T follicular helper cell (primary cell): Measurements from ENCODE around the gene TTC17.
A peak's percentile ranks its signal among the peaks of the same experiment; 100 is the strongest.
"Not testable (repeated sequence)": the region's sequence is repeated elsewhere in the genome, so short reads cannot be mapped to it uniquely, and the experiment has no call there.

Experiments used
- DNase-seq: peaks from one replicate; pipeline ENCODE4 v3.0.0-alpha.2; 2020; ENCODE audit warnings: low read depth
- total RNA-seq, 2 experiments: gene quantifications; one replicate each; lab custom pipeline; 2026; lab: John Stamatoyannopoulos, UW

Gene TTC17
- 123 to 149 reads per million in 2 experiments for total RNA-seq

DNA sequence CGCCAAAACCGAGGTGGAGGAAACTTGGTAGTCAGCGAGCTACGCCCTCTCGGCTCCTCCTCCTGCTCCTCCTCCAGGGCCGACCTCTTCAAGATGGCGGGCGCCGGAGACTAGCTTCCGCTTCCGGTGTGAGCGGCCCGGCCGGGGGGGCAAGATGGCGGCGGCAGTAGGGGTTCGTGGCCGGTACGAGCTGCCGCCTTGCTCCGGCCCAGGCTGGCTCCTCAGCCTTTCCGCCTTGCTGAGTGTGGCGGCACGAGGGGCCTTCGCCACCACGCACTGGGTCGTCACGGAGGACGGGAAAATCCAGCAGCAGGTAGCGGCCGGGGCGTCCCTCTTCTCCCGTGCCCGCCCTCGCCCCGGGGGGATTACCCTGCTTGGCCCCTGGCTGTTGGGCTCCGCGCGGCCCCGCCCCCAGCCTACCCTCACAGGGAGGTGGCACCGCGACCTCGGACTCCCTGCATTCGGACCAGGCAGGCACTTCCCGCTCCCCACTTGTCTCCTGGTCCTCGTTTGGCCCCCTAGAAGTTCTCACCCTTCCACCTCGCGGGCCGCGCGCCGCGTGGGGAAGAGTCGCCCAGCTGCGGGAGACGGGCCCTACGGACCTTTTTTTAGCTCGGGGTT lies at the start of gene TTC17:
Gene TTC17 (plus strand): TSS at position 120 of the 621 bp plus-strand sequence. CDS start 35 bp downstream, at position 155.
- DNase-seq = peak; percentile 89

DNA sequence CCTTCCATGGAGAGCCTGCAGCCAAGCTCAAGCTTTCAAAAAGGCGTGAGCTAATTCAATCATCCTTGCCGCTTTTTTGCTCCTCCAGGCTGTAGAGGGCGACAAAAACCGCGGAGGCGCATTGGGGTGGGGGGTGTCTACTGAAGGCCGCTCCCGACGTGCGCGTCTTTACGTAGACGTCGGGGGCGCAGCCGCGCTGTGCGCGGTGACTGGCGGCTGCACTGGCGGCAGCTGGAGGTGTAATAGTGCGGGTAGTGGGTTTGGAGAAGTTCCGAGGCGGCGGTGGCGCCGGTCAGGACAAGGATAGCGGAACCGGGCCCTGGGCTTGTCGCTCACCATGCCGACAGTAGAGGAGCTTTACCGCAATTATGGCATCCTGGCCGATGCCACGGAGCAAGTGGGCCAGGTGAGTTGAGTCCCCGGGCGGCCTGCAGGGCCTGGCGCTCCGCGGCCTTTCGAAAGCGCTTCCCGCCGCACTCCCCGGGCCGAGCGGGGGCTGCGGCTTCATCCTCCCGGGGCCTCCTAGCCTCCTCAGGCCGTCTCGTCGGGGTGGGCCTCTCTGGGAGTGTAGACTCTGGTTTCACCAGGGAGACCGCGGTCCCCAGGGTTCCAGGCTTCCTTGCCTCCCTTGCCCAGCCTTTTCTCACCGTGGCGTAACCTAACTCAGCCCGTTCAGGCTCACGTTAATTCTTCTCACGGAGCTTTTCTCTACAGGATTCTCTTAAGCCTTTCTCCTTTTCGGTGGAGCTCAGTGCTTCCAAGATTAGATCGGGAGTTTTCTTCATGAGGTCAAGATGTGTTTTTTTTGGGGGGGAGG lies 46.7 kb upstream of the TTC17 start, which contains the start of gene API5:
Gene API5 (plus strand): TSS at position 206 of the 817 bp plus-strand sequence. CDS start 132 bp downstream, at position 338.
- DNase-seq = peak; percentile 87

DNA sequence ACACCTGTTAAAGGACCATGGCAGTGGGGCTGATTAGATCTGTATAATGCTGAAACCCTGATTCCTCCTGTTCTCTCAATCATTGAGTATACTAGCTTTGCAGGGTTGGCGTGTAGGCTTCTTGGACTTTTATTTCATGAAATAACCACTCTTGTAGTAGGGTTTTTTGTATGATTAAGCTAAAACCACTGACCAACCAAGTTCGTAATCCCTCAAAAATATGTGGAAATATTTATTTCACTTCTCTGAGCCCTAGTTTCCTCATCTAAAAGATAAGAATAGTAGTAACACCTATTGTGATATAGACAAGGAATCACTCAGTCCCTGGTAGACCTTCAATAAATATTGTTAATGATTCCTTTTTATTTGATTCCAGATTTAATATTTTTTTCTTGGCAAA lies 42.8 kb upstream of the TTC17 start:
- DNase-seq = no peak

GRCh38 chr11:43316451-43316850 lies 42.3 kb upstream of the TTC17 start:
- DNase-seq = no peak

- DNase-seq = no peak
Observed at GRCh38 chr11:43327987-43328386, 30.7 kb upstream of the TTC17 start.

GRCh38 chr11:43328482-43328881 lies 30.2 kb upstream of the TTC17 start:
- DNase-seq = no peak

- DNase-seq = no peak
Observed at GRCh38 chr11:43341159-43341558, 17.6 kb upstream of the TTC17 start.

DNA sequence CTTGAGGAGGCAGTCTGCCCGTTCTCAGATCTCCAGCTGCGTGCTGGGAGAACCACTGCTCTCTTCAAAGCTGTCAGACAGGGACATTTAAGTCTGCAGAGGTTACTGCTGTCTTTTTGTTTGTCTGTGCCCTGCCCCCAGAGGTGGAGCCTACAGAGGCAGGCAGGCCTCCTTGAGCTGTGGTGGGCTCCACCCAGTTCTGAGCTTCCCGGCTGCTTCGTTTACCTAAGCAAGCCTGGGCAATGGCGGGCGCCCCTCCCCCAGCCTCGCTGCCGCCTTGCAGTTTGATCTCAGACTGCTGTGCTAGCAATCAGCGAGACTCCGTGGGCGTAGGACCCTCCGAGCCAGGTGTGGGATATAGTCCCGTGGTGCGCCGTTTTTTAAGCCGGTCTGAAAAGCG lies 7.3 kb upstream of the TTC17 start:
- DNase-seq = not testable (repeated sequence)

- DNase-seq = no peak
Observed at GRCh38 chr11:43354311-43354710, 4.4 kb upstream of the TTC17 start.

DNA sequence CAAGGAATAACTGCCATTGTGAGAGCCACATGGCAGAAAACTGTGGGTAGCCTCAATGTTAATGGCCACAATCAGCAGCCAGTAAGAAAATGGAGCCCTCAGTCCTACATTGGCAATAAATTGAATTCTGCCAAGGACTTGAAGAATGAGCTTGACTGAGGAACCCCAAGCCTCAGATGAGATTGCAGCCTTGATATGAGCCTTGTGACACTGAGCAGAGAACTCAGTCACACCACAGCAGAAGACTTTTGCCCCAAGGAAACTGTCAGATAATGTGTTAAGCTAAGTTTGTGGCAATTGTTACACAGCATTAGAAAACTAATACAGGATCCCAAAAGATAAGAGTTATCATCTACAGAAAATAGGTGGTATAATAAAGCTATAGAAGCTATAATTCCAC lies 2.4 kb upstream of the TTC17 start:
- no peak for DNase-seq

GRCh38 chr11:43358279-43358800 lies 380 bp upstream of the TTC17 start:
- no peak for DNase-seq

DNA sequence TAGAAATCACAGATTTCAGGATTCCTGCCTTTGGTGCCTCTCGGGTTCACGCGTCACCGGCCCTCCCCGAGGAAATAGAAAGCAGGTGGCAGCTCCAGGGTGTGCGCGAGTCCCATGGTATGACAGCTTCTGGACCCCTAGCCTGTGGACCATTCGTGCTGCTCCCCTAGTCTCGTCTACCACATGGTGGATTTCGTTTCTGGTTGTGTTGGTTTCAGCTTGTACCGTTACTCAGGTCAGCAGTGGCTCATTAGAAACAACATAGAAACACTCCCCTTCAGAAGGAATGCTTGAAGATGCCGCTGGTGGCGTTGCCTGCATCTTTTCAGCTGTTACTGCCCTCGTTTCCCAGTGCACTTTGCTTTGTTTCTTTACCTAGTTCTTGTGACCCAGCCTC lies 700 bp downstream of the TTC17 start:
- no peak for DNase-seq

DNA sequence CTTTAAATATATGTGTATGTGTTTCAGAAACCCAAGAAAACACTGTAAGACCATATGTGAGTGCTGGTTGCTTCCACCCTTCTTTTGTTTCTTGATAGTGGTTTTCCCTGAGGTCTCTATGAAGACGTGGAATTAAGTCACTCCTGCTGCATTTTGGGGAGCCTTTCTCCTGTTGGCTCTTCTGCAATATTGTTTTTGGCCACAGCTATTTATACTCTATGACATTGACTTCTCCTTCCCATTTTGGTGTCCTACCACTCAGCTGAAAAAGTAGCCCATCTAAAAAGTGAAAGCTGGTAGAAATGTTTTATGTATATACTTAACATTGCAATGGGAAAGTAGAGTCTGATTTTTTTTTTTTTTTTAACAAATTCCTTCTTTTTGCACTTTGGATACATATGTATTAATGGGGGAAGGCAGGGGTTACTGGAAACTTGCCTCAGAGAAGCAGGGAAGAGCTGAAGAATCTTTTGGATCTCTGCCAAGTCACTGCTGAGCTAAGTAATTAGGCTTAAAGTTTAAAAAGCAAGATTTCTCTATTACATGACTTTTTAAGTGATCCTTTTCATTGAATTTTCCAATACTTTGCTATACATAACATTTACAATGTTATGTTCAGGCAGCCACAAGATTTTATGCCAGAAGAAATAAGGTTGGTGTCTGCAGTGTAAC lies 1.8 kb downstream of the TTC17 start:
- no peak for DNase-seq

DNA sequence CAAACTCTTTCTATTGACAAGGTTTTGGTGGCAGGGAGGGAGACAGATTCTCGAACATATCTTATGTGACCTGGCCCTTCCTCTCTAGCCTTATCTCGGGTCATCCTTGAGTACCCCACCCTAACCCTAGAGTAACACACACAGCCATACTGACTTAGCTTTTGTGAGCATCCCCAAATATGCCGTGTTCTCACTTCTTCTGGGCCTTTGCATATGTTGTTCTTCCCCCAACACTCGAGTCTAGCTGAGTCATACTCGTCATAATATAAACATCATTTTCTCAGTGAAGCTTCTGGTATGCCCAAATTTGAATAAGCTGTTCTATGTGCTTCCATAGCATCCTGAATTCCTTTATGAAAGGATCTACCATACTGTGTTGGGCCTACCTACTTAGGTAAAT lies 8.0 kb downstream of the TTC17 start:
- no peak for DNase-seq

- no peak for DNase-seq
Observed at GRCh38 chr11:43367382-43368178, 8.9 kb downstream of the TTC17 start.

GRCh38 chr11:43376065-43376464 lies 17.3 kb downstream of the TTC17 start:
- DNase-seq = no peak

DNA sequence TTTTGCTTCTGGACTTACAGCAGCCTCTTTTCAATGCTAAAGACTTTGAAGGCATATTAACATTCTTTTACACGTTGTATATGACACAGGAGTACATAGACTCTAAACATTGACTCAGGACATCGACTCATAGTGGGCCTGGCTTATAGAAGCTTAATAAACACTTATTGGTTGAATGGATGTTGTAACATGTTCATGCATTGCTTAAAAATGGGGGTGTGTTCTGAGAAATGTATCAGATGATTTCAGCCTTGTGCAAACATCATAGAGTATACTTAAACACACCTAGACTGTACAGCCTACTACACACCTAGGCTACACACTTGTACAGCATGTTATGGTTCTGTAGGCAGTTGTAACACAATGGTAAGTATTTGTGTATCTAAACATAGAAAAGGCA lies 17.9 kb downstream of the TTC17 start:
- no peak for DNase-seq

DNA sequence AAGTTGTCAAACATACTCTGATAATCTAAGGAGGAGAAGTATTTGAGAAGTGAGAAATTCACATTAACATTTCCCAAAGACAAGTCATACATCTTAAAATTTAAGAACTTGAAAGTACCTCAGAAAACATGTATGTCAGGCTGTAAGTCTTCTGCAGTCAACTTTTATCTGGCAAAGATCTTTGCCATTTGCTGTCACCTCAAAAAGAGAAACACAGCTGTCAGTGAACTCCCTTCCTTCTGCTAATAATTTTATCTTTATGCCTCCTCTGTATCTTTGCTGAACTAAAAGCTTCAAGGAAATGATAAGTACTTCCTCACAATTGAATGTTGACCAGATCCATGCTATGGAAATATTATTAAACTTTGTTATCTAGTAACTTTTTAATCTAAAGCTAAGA lies 18.7 kb downstream of the TTC17 start:
- DNase-seq = no peak

DNA sequence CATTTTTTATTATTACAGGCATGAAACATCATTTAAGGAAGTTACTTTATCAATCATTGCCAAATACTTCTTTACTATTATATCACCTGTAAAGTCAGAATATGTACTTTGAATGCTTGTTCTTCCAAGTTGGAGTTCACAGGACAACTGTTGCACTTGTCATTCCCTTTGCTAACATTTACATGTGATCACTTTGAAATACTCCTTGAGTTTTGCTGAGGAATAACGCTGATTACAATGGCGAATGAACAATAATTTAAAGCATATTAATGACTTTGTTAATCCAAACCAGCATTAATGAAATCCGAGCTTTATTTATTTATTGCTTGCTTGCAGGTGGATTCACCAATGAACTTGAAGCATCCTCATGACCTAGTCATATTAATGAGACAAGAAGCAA lies 20.2 kb downstream of the TTC17 start:
- no peak for DNase-seq

DNA sequence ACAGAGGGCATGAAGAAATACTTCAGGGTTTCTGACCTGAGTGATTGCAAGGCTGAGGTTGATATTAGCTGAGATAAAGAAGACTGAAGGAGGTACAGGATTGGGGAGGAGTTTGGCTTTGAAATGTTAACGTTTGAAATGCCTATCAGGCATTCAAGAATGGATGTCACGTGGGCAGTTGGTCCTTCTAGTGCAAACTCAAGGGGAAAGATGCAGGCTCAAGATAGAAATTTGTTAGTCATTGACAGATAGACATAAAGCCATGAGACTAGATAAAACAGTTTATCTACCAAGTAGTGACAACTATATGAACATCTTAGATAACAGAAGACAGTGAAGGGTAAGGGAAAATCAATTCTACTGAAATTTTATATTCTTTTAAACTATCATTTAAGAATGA lies 23.1 kb downstream of the TTC17 start:
- no peak for DNase-seq

- DNase-seq = no peak
Observed at GRCh38 chr11:43382614-43383013, 23.9 kb downstream of the TTC17 start.

- DNase-seq = no peak
Observed at GRCh38 chr11:43384393-43384792, 25.7 kb downstream of the TTC17 start.
